Gastrocnemius medialis (tissue), 4 donors: Measurements from ENCODE around the gene PRKG1.
"Not testable (repeated sequence)": the region's sequence is repeated elsewhere in the genome, so short reads cannot be mapped to it uniquely, and the experiment has no call there.

Source experiments
- POLR2A ChIP-seq, 2 donors: fragments of 450-650 bp; IDR thresholded peaks; one replicate each; pipeline ENCODE4 v1.6.1; 2017; ENCODE audit warnings: antibody characterized with exemption in 2 of 2, mild to moderate bottlenecking in 2 of 2, moderate library complexity in 2 of 2
- TF ChIP-seq, protein P1 (sequence below), 5 experiments: fragments of 450-650 bp in 3 of 5; fragments of 200-600 bp in 2 of 5; sonication (generic) in 2 of 5; IDR thresholded peaks in 4 of 5; conservative IDR thresholded peaks in 1 of 5; 1 replicate in 4 of 5; 2 replicates in 1 of 5; pipeline ENCODE4 v1.5.1; 2016 to 2019; ENCODE audit warnings: antibody characterized with exemption in 5 of 5, mild to moderate bottlenecking in 3 of 5, moderate library complexity in 3 of 5

DNA sequence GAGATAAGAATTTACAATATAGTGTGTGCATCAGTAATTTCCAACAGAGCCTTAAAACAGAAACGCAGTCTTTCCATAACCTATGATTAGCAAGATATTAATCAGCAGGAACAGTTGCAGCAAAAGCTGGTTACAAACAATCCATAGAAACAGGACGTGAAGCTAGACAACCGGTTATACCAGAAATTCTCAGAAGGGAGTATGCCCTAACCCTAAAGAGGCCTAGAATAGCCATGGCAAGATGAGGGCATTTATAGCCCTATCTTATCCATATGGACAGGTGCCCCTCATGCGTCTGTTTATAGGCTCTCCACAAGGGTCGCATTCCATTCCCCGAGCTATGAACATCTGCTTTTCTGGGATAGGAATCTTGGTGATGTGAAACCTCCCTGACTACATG is 506.9 kb downstream of the PRKG1 start:
- TF ChIP-seq, protein P1, sequence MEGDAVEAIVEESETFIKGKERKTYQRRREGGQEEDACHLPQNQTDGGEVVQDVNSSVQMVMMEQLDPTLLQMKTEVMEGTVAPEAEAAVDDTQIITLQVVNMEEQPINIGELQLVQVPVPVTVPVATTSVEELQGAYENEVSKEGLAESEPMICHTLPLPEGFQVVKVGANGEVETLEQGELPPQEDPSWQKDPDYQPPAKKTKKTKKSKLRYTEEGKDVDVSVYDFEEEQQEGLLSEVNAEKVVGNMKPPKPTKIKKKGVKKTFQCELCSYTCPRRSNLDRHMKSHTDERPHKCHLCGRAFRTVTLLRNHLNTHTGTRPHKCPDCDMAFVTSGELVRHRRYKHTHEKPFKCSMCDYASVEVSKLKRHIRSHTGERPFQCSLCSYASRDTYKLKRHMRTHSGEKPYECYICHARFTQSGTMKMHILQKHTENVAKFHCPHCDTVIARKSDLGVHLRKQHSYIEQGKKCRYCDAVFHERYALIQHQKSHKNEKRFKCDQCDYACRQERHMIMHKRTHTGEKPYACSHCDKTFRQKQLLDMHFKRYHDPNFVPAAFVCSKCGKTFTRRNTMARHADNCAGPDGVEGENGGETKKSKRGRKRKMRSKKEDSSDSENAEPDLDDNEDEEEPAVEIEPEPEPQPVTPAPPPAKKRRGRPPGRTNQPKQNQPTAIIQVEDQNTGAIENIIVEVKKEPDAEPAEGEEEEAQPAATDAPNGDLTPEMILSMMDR (IDR thresholded peaks at IDR 0.05 in 4 of 5, conservative IDR thresholded peaks at IDR 0.05 in 1 of 5) = not testable (repeated sequence)
- TF ChIP-seq POLR2A (IDR thresholded peaks at IDR 0.05) = not testable (repeated sequence)
